GM18870 (cell line): Measurements from ENCODE around the gene SH3RF1.

Experiments
- ATAC-seq: cut with Tn5 transposase; IDR thresholded peaks from one replicate; pipeline ENCODE4 v1.9.1; 2021; ENCODE audit warnings: moderate library complexity; ENCODE audit not compliant: unreplicated experiment

Gene SH3RF1

DNA sequence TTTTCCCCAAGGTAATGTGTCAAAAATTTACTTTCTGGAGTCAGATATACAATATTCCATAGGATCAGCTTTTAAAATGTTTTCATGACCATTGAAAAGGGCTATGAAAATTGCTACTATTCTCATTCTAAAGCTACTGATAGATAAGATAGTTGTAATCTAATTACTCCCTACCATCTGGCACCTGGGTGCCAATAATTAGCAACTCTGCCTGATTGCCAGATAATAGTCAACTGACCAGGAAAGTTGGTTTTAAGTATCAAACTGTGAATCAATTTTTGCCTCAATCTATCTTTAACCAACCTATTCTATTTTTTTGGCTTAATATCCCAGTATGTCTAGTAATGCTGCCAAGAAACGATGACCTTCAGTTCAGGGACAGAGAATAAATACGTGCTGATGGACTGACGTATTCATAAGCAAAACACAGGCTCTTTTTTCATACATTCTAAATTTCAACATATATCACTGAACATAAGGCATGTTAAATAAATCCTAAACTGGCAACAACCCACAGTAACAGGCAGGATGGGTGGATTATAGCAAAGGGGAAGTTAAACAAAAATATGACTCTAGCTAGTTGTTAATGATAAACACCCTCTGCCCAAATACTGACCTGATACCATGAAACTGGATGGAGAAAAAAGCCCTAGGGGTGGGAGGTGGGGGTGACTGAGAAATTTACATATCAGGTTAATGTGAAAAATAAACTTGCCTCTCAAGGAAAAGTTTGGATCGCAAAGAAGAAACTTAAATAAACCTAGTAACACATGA lies 18.2 kb downstream of the SH3RF1 start:
- ATAC-seq: no peak

DNA sequence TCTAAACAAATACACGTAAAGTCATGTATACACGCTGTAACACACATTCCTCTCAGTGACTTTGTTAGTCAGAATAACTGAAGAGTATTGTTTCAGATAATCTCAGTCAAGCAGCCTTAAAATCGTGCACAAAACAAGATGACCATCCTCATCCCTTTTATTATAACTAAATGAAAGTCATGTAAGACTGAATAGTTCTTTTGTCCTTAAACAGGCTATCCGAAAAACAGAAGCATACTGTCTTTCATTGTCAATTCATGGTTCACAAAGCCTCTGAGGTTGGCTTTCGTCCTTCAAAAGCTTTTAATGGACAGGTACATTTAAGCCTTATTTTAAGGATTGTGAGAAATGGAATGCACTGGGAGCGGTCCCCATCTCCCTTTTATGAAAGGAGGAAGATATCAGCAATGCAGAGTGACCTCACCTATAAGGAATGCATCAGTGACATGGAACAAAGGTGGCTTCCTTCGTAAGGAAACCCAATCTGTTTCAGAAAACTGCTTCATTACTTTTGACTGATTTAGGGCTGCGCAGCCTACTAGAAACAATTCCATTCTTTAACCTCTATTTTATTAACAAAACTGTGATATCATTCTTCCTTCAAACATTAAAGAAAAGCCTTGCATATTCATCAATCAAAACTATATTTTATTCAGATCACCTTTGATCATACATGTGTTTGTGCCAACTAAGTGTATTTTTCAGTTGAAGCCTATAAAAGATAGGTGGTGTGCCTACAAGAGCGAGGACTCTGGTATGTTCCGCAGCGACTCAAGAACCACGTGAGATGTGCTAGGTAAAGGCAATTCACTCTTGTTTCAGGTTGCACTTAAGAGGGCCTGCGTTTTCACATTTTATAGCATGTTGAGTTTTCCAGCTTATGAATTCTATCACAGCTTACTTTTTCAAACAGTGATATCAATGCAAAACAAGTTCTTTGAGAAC lies 19.2 kb downstream of the SH3RF1 start:
- no peak for ATAC-seq

DNA sequence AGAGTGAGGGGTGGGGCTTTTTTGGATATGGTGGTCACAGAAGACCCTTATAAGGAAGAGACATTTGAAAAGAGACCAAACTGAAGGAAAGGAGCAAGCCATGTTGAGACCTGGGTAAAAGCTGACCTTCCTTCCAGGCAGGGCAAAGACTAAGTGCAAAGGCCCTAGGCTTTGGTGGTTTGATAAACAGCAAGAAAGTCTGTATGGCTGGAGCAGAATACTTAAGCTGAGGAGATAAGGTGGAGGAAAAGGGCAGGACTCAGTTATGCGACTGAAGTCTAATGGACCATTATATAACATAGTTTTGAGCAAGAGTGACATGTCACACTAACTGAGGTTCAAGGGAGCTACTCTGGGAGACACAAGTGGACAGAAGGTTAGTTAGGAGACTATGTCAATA lies 20.0 kb downstream of the SH3RF1 start:
- no peak for ATAC-seq

DNA sequence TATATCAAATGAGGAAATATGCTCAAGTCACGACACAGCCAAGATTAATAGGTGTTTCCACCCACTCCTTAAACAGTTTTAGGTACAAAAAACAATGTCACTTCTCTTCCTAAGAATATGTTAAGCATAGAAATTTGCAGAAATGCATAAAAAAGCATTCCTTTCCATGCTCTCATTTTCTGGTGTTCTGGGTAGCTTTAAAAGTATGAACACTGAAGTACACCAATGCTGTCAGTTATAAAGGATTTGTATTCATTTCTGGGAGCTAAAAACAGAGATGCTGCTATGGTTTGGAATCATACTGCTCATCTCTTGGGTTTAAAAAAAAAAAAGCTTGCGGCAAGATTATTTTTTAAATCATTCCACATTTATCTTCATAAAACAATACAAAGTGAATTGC lies 20.8 kb downstream of the SH3RF1 start:
- no peak for ATAC-seq

DNA sequence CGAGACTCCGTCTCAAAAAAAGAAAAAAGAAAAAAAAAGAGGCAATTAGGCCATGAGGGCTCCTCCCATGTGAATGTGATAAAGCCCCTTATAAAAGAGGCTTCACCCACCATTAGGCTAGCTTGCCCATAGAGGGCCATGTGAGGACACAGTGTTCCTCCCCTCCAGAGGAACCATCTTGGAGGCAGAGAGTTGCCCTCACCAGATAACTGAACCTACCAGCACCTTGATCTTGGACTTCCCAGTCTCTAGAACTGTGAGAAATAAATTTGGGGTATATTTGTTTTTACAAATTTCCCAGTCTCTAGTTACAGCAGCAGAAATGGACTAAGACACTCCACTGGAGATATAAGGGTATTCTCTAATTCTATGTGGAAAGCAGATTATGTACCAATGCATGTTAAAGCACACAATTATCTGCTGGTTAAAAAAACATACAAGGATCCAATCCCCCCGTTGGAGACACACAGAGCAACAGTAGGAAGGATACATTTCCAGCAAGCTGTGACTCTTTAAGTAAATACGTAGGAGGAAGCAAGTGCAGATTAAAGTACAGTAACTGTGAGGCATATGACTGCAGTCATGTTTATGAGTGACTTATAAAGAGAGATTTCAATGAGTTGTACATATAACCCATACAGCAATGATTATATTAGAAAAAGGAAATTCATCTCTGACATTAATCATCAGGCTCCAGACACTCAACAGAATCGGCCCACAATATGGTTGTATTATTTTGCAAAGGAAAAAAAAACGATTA lies 21.4 kb downstream of the SH3RF1 start:
- ATAC-seq: no peak

DNA sequence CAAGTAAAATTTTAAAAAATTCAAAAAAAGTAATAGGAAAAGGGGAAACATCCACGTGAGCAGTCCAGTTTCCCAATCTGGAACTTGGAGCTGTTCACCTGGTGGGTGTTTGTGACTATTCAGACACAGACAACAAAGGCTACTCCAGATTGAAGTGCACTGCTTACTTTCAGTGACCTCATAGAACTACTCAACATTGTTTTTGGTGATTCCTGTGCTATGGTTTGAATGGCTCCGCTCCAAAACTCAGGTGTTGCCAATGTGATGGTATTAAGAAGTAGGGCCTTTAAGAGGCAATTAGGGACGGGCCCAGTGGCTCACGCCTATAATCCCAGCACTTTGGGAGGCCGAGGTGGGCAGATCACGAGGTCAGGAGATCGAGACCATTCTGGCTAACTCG lies 22.1 kb downstream of the SH3RF1 start:
- ATAC-seq: no peak

DNA sequence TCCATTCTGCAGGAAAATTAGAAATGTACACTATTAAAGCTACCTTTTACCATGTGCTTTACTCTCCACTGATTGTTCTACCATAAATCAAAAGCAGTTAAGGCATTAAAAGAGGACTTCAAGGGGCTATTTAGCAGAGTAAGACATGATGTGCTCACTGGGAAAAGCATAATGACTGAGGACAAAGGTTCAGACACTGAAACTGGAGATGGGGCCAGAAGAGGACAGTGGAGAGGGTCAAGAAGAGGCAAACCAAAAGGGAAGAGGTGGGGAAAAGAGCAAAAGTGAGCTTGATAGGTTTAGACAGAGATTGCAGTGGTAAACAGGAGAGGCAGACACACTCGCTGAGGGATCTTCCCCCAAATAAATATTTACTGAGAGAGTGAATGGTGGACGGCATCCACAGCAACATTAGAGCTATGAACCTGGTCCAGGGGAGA lies 23.8 kb downstream of the SH3RF1 start:
- no peak for ATAC-seq

DNA sequence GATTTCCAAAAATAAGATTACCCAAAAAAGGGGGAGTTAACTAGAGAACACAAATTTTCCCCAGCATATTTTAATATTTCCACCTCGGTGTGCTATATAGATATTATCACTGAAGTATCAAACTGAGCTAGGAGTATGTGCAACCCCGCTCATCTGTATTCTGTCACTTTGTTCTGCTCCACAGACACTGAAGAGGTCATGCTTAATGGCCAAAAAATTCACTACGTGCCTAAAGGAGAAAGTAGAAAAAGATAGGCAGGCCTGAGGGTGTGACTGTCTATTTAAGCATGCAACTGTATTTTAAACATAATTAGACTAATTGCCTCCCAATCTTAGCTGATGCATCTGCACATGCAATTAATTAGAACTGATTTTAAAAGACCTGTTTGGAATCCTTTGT lies 24.5 kb downstream of the SH3RF1 start:
- no peak for ATAC-seq

DNA sequence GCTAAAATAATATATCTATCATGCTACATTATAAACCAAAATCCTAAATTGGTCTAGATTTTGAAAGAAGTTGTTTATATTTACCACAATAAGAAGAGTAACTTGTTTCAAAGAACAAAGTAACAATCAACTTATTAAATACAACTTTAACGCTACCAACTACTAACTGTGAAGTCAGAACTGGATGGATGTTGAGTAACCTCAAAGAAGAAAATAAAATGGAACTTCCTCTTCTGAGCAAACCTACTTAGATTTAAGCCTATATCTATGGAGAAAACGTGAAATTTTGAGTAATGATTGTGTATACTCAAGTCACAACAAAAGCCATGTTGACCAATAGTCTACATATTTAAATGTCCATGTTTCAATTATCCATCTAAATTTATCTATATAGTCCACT lies 25.7 kb downstream of the SH3RF1 start:
- ATAC-seq: no peak

DNA sequence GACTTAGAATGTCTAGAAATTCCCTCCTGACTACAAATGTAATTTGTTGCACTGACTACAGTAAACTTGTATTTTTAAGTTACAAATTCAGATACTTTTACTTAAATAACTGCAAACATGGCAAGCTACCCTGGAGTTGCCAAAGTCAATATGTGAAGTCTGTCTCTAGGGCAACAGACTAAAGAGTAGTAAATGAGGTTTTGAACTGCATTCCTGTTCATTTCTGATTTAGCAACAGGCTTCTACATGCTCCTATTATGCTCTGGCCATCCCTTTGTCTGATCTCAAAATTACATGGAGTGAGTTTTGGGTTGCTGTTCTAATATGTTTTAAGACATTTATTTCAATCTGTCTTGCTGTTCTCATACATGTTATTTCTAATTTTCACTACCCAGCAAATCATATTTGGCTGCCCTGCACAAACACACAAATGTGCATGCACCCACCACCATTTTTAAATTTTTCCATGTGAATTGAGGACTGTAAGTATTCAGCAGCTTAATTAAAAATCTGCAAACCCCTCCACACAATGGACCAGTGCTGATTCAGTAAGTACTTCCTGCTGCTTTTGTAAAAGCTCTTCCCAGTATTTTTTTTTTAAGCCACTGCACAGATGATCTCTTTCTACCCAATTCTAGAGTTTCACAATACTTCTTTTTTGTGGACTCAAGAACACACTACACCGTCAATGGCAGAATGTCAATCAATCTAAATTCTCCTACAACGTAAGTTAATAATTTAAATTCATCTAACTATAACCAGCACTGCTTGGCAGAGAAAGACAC lies 26.7 kb downstream of the SH3RF1 start:
- ATAC-seq: no peak

DNA sequence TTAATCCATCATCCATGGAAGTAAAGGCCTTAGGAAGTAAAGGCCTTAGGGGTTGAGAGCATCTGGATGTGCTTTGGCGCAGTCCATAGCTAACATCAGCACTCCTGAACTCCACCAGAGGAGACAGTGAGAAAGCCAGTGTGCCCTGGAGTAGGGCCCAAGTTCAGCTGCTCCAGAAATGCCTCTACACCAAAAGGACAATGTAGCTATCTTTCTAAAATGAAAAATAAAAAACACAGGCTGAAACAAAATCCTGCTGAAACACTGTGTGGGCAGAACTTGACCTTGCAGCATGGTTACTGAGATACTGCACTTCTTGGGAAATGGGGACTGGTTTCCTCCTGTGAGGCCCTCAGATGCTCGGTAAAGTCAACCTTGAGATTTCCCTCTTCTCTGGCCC lies 29.3 kb downstream of the SH3RF1 start:
- no peak for ATAC-seq

DNA sequence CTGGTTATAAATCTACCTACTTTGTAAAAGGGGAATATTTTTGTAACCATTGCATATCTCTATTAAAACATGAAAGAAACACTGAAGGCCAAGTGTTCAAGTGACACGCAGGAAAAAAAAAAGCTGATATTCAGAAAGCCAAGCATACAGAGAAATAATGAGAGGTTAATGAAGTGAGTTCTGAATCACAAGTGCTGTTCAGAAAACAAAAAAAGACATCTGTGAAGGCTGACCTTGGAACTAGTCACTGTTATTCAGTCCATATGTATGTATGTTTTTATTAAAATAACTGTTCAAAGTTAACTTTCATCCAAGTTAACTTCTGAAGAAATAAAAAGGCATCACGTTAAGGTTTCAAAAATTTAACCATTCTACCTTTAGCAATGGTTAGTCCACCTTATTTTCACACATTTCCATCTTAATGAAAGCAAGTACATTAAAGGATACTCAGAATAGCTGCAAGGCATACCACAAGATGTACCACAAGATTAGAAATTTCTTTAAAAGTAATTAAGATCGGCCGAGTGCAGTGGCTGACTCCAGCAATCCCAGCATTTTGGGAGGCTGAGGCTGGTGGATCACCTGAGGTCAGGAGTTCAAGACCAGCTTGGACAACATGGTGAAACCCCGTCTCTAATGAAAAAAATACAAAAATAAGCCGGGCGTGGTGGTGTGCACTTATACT lies 31.4 kb downstream of the SH3RF1 start:
- no peak for ATAC-seq

DNA sequence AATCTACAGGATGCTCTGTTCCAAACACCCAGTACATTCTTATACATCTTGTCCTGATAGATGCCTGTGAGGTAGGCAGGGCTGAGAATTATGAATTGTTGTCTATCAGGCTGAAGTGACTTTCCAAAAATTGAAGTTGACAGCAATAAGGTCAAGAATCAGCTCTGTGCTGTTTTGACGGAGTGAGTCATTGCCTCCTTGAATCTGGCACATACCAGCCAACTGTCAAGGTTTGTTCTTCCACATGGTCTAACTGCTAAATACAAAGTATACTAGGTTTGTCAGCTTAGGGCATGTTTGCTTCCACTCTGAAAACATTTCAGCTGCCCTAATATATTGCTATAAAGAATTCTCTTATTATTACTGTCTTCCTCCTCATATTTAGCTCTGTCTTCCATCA lies 32.3 kb downstream of the SH3RF1 start:
- ATAC-seq: no peak

DNA sequence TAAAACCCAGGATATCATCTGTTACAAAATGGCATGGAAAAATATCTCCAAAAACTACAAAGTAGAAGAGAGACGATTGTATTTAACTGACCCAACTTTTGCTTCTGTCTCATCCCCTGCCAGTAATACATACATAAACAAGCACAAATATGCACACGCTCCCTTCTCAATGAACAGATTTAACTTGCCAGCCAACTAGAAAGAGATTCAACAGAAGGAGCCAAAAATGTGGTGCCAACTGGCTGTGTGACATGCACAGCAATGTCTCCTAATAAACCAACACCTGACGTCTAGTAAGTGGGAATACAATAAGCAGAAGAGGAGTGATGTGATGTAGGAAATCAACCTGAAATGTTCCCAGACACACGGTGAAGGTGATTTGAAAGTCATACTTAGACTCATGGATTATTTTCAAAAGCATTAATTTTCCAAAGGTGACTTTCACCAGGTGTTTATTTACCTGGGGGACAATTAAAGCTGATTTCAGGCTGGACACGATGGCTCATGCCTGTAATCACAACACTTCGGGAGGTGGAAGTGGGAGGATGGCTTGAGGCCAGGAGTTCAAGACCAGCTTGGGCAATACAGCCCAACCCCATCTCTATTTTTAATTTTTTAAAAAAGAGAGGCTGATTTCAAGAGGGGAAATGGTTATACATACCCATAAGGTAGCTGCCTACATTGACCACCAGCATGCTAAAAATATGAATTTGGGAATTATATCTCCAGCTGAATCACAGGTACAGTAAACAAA lies 33.7 kb downstream of the SH3RF1 start:
- ATAC-seq: no peak

DNA sequence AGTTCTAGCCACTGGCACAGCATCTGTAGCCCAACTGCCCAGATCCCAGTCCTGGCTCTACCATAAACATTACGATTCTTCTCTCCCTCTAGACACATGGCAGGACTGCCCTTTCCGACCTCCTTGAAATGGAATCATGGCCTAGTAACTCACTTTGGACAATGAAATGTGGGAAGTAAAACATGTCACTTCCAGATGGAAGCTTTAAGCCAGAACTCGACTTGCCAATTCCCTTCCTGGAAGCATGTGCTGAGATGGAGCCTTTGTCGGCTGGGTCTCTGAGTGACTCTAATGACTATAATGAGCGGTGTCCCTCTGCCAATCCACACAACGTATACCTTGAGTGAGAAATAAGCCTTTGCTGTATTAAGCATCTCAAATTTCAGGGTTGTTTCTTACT lies 34.7 kb downstream of the SH3RF1 start:
- ATAC-seq: no peak

DNA sequence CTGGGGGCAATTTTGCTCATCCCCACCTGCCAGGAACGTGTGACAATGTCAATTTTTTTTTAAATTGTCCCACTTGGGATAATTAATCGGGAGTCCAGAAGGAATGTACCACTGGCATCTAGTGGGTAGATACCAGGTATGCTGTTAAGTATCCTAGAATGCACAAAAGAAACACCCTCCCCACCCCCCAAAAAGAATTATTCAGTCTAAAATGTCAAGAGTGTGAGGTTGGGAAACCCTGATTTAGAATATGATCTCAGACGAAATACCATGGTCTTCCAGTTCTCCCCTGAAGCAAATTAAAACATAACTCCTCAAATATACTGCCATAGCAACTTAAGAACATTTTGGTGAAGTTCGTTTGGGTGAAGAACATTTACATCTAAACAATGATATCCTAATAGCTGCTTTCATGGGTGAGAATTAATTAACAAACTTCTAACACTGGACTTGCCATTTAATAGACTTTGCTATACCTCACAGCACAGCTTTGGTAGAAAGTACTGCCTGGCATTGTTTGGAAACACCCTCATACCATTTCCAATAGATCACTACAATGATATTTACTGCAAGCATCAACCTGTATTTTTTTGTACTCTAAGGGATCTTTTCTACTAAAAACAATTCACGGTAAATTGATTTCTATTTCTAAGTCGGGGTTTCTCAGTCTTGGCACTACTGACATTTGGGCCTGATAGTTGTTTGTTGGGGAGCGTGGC lies 36.5 kb downstream of the SH3RF1 start:
- no peak for ATAC-seq

DNA sequence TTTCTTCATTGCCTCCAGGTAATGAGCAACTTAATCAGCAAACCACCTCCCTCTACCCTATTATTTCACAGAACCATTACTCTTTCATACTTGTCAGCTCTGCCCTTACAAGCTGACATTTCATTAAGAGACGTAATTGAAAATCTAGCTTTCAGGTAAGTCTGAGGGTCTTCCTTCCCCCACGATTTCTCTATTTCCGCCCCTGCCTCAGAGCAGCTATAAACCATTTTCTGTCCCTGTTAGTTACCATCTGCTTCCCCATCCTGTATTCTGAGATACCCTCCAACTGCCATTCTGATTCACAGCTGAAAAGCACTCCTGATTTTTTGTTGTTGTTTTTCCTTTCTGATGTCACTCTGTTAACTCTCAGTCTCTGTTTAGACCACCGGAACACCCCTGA lies 37.1 kb downstream of the SH3RF1 start:
- no peak for ATAC-seq

DNA sequence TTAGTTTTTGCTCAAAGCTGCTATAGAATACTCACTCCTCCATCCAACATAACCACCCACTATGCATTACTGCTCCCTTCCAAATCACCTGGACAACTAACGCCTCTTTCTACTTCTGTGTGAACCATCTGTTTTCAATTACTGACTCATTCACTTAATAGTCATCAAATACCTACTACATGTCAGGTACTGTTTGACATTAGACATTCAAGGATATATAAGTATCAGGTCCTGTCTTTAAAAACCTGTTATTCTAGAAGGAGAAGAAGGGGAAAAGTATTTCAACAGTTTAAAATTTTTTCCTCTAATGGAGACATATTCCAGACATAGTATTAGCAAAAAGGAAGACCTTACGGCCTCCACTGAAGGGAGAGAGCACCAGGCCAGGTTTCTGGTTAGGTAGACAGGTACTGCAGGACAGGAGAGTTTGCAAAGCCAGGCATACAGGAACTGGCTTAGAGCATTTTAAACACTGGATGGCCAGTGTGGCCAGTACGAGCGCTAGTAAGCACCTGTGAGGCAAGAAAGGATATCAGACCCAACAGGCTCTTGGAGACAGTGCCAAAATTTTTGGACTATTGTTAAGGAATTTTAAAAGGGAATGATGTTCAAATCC lies 39.0 kb downstream of the SH3RF1 start:
- ATAC-seq: no peak
